Measurements from ENCODE around the gene DHRSX. TPM values are rescaled to one million over a fixed set of nuclear protein-coding genes. Genes with fewer than 3 reads are reported as not detected.

DHRSX gene
- total and polyA plus RNA-seq, 9 of the 15 experiments (the other 6 are each of a cell fraction or from before 2014, with no cell fraction given) = 0.59 to 11.0 (median 6.2) TPM

DNA sequence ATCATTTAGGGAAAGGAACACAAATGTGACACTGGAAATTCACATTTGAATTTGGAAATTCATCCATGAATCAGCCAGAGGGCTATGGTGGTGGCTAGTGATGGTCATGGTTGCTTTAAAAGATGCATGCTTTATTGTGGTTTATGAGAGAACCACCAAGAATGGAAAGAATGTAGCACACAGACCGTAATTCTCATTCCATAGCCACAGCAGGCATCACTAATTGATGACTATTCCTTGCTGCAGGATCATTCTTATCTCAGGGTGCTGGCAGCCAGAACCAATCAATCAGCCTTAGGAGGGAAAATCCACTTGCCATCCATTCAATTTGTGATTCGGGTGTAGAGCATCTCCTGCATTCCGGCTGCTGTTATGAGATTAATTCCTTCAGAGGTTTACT, 115.6 kb downstream of the DHRSX start (continued):
- TF ChIP-seq, protein P1, sequence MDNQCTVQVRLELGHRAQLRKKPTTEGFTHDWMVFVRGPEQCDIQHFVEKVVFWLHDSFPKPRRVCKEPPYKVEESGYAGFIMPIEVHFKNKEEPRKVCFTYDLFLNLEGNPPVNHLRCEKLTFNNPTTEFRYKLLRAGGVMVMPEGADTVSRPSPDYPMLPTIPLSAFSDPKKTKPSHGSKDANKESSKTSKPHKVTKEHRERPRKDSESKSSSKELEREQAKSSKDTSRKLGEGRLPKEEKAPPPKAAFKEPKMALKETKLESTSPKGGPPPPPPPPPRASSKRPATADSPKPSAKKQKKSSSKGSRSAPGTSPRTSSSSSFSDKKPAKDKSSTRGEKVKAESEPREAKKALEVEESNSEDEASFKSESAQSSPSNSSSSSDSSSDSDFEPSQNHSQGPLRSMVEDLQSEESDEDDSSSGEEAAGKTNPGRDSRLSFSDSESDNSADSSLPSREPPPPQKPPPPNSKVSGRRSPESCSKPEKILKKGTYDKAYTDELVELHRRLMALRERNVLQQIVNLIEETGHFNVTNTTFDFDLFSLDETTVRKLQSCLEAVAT (IDR thresholded peaks at IDR 0.05) = peak in 1 of 2 experiments; percentile 63; a peak in 1 of 4 replicates
- TF ChIP-seq SMARCA4 (IDR thresholded peaks at IDR 0.05) = no peak
- peak; percentile 23 for TF ChIP-seq RBM25 (IDR thresholded peaks at IDR 0.05; ENCODE audit: low read depth, low read length, severe bottlenecking)
- no peak for TF ChIP-seq ZEB2 (IDR thresholded peaks at IDR 0.05)
- no peak for TF ChIP-seq ZNF239 (CRISPR knock-in tag; IDR thresholded peaks at IDR 0.05)

DNA sequence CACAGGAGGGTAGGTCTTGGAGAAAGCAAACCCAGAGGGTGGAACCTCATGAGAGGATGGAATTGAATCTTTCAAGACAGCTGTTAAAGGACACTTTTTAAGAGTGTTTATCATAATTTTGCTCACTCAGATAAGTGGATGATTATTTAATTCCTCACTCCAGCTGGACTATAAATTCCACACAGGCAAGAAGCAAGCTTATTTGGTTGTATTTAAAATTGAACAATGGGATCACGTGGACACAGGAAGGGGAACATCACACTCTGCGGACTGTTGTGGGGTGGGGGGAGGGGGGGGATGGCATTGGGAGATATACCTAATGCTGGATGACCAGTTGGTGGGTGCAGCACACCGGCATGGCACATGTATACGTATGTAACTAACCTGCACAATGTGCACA, 116.3 kb downstream of the DHRSX start:
- no peak for ATAC-seq
- Histone ChIP-seq H3K36me3 (ENCODE audit: control insufficient read depth, insufficient read depth, low read length) (no peaks in the 10 kb centered on the region), H2AFZ (ENCODE audit: low read depth, low read length) (no peak overlapping the region), H3K4me1 (replicated peaks in 1 of 2; ENCODE audit: control insufficient read depth in 2 of 2, insufficient read depth in 2 of 2, low read length in 2 of 2) (peaks cover 0 to 4% of the 10 kb centered on the region in 2 experiments; a peak in 3 of 5 replicates), H4K20me1 (replicated peaks; ENCODE audit: control insufficient read depth, insufficient read depth, low read length) (no peaks in the 10 kb centered on the region), H3K9ac (ENCODE audit: insufficient read depth in 1 of 2, low read depth in 2 of 2, low read length in 2 of 2) (no peak overlapping the region), H3K27me3 (ENCODE audit: control insufficient read depth in 2 of 2, insufficient read depth in 2 of 2, low read length in 2 of 2) (no peaks in the 10 kb centered on the region), H3K79me2 (ENCODE audit: control insufficient read depth, insufficient read depth, low read length) (no peaks in the 10 kb centered on the region), H3K9me3 (replicated peaks; ENCODE audit: control insufficient read depth, insufficient read depth, low read depth, low read length) (no peaks in the 10 kb centered on the region), H3K4me2 (ENCODE audit: insufficient read depth, low read length) (no peak overlapping the region), H3K9me1 (ENCODE audit: control insufficient read depth, insufficient read depth, low read length) (no peaks in the 10 kb centered on the region), H3K4me3 (no peak overlapping the region), H3K27ac (ENCODE audit: extremely low read depth, low read depth, low read length) (no peak overlapping the region)
- WGBS (ENCODE audit: insufficient coverage, low coverage, missing lambda C conversion rate) = 33% methylated on average over 3 of the region's 4 CpGs
- in situ Hi-C loops (cut with MboI) = no loop called here
- DNase-seq (ENCODE audit: extremely low read depth in 1 of 4, low spot score in 3 of 4) = no peak
- intact Hi-C loops (cut with micrococcal nuclease) = no loop called here
- ChIA-PET CTCF (ENCODE audit: low intra/inter-chr PET ratio) (no interaction called here), POLR2A (no interaction called here)
- FAIRE-seq = no peak
- no TSS peak for BruUV-seq (replicated peaks)
- TF ChIP-seq, protein P2, sequence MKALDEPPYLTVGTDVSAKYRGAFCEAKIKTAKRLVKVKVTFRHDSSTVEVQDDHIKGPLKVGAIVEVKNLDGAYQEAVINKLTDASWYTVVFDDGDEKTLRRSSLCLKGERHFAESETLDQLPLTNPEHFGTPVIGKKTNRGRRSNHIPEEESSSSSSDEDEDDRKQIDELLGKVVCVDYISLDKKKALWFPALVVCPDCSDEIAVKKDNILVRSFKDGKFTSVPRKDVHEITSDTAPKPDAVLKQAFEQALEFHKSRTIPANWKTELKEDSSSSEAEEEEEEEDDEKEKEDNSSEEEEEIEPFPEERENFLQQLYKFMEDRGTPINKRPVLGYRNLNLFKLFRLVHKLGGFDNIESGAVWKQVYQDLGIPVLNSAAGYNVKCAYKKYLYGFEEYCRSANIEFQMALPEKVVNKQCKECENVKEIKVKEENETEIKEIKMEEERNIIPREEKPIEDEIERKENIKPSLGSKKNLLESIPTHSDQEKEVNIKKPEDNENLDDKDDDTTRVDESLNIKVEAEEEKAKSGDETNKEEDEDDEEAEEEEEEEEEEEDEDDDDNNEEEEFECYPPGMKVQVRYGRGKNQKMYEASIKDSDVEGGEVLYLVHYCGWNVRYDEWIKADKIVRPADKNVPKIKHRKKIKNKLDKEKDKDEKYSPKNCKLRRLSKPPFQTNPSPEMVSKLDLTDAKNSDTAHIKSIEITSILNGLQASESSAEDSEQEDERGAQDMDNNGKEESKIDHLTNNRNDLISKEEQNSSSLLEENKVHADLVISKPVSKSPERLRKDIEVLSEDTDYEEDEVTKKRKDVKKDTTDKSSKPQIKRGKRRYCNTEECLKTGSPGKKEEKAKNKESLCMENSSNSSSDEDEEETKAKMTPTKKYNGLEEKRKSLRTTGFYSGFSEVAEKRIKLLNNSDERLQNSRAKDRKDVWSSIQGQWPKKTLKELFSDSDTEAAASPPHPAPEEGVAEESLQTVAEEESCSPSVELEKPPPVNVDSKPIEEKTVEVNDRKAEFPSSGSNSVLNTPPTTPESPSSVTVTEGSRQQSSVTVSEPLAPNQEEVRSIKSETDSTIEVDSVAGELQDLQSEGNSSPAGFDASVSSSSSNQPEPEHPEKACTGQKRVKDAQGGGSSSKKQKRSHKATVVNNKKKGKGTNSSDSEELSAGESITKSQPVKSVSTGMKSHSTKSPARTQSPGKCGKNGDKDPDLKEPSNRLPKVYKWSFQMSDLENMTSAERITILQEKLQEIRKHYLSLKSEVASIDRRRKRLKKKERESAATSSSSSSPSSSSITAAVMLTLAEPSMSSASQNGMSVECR (CRISPR knock-in tag; IDR thresholded peaks at IDR 0.05) = no peak
- TF ChIP-seq HDAC3 (IDR thresholded peaks at IDR 0.05; ENCODE audit: borderline replicate concordance, partially characterized antibody) (no peak), KAT8 (IDR thresholded peaks at IDR 0.05; ENCODE audit: low read depth) (no peak), CBX8 (IDR thresholded peaks at IDR 0.05; ENCODE audit: borderline replicate concordance, extremely low read depth, low read depth, low read length, poor library complexity, severe bottlenecking) (no peak), SP1 (CRISPR knock-in tag; IDR thresholded peaks at IDR 0.05) (no peak), RB1 (IDR thresholded peaks at IDR 0.05; ENCODE audit: low read depth) (no peak), PPARD (CRISPR knock-in tag; IDR thresholded peaks at IDR 0.05) (no peak)
- TF ChIP-seq, protein P3, sequence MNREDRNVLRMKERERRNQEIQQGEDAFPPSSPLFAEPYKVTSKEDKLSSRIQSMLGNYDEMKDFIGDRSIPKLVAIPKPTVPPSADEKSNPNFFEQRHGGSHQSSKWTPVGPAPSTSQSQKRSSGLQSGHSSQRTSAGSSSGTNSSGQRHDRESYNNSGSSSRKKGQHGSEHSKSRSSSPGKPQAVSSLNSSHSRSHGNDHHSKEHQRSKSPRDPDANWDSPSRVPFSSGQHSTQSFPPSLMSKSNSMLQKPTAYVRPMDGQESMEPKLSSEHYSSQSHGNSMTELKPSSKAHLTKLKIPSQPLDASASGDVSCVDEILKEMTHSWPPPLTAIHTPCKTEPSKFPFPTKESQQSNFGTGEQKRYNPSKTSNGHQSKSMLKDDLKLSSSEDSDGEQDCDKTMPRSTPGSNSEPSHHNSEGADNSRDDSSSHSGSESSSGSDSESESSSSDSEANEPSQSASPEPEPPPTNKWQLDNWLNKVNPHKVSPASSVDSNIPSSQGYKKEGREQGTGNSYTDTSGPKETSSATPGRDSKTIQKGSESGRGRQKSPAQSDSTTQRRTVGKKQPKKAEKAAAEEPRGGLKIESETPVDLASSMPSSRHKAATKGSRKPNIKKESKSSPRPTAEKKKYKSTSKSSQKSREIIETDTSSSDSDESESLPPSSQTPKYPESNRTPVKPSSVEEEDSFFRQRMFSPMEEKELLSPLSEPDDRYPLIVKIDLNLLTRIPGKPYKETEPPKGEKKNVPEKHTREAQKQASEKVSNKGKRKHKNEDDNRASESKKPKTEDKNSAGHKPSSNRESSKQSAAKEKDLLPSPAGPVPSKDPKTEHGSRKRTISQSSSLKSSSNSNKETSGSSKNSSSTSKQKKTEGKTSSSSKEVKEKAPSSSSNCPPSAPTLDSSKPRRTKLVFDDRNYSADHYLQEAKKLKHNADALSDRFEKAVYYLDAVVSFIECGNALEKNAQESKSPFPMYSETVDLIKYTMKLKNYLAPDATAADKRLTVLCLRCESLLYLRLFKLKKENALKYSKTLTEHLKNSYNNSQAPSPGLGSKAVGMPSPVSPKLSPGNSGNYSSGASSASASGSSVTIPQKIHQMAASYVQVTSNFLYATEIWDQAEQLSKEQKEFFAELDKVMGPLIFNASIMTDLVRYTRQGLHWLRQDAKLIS (CRISPR knock-in tag; IDR thresholded peaks at IDR 0.05) = no peak
